NT2/D1 (cell line): Measurements from ENCODE around the gene PRSS57.
"Not testable (repeated sequence)": the region's sequence is repeated elsewhere in the genome, so short reads cannot be mapped to it uniquely, and the experiment has no call there.

ENCODE experiments used
- DNase-seq: peaks from one replicate; pipeline ENCODE4 v3.0.0-alpha.2; 2011; ENCODE audit warnings: low read depth, low spot score
- H3K27me3 ChIP-seq: 2 replicates; pipeline ENCODE4 v1.6.0; 2011; ENCODE audit warnings: mild to moderate bottlenecking; ENCODE audit not compliant: insufficient read length, insufficient read depth
- H3K36me3 ChIP-seq: 2 replicates; pipeline ENCODE4 v1.6.1; 2011; ENCODE audit warnings: mild to moderate bottlenecking, low read length, mixed read lengths; ENCODE audit not compliant: insufficient read depth, insufficient read length
- H3K4me1 ChIP-seq: 2 replicates; pipeline ENCODE4 v1.5.1; 2011; ENCODE audit not compliant: insufficient read depth, insufficient read length
- H3K4me3 ChIP-seq: 2 replicates; pipeline ENCODE4 v1.5.1; 2011; ENCODE audit warnings: low read depth; ENCODE audit not compliant: insufficient read length
- H3K9ac ChIP-seq: 2 replicates; pipeline ENCODE4 v1.6.0; 2011; ENCODE audit warnings: low read depth; ENCODE audit not compliant: insufficient read length
- H3K9me3 ChIP-seq: 2 replicates; pipeline ENCODE4 v1.5.1; 2011; ENCODE audit warnings: mild to moderate bottlenecking, low read length; ENCODE audit not compliant: insufficient read depth
- SUZ12 ChIP-seq: IDR thresholded peaks from 2 replicates; pipeline ENCODE4 v1.6.1; 2011; ENCODE audit not compliant: insufficient read length, insufficient read depth; ENCODE audit errors: extremely low read depth
- YY1 ChIP-seq: IDR thresholded peaks from 2 replicates; pipeline ENCODE4 v1.6.1; 2011; ENCODE audit not compliant: insufficient read length, insufficient read depth
- ZNF274 ChIP-seq: IDR thresholded peaks from 2 replicates; pipeline ENCODE4 v1.6.1; 2011; ENCODE audit warnings: mild to moderate bottlenecking, low read depth, low read length

The PRSS57 gene

GRCh38 chr19:710767-711166 is 15.5 kb upstream of the PRSS57 start:
- DNase-seq = no peak
- H3K36me3 ChIP-seq = peaks cover 4% of the 10 kb centered on the region
- H3K4me1 ChIP-seq = peaks cover 11% of the 10 kb centered on the region
- no peaks in the 10 kb centered on the region for H3K27me3 ChIP-seq
- TF ChIP-seq SUZ12 (no peak), YY1 (no peak), ZNF274 (no peak)
- no peaks in the 10 kb centered on the region for H3K9me3 ChIP-seq
- no peak overlapping the region for H3K4me3 ChIP-seq
- H3K9ac ChIP-seq = no peak overlapping the region

- Histone ChIP-seq H3K27me3 (no peaks in the 10 kb centered on the region), H3K4me3 (peak overlapping the region; percentile 62), H3K36me3 (no peaks in the 10 kb centered on the region), H3K9ac (peak overlapping the region; percentile 83), H3K4me1 (peaks cover 11% of the 10 kb centered on the region), H3K9me3 (no peaks in the 10 kb centered on the region)
- no peak for DNase-seq
- TF ChIP-seq SUZ12 (no peak), YY1 (no peak), ZNF274 (no peak)
These were observed 14.8 kb upstream of the PRSS57 start for GRCh38 chr19:709965-710571.

DNA sequence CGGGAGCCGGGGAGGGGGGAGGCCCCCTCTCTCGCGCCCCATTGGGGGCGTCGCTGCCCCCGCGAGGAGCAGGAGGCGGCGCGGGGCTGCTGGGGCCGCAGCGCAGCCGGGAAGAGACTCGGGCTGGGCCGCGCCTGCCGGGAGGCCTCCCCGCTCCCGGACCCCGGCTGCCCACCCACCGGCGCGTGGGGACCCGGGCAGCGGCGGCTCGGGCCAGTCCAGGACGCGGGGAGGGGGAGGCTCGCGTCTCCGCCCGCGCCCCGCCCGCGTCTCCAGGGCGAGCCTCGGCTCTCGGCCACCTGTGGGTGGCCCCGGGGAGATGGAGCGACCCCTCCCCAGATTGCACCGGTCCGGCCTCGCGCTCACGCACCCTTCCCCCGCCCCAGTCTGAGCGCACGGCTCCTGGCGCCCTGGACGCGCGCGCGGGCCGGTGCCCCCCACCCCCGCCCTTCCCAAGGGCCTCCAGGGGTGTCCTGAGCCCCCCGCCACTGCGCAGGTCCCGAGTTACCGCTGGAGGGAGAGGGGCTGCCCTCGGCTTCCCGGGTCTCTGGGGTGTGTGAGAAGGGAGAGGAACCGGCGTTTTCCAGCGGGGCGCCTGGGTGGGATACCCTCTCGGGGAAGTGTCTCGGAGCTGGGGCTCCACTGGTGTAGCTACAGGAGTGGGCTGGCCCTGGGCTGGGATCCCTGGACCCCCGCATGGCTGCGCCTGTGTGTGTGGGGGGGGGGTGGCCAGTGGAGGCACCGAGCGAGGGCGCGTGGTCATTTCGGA is 14.1 kb upstream of the PRSS57 start:
- Histone ChIP-seq H3K4me1 (peaks cover 13% of the 10 kb centered on the region), H3K27me3 (no peaks in the 10 kb centered on the region), H3K9me3 (no peaks in the 10 kb centered on the region), H3K4me3 (peak overlapping the region; percentile 62), H3K9ac (peak overlapping the region; percentile 83), H3K36me3 (no peaks in the 10 kb centered on the region)
- DNase-seq = no peak
- TF ChIP-seq YY1 = no peak

DNA sequence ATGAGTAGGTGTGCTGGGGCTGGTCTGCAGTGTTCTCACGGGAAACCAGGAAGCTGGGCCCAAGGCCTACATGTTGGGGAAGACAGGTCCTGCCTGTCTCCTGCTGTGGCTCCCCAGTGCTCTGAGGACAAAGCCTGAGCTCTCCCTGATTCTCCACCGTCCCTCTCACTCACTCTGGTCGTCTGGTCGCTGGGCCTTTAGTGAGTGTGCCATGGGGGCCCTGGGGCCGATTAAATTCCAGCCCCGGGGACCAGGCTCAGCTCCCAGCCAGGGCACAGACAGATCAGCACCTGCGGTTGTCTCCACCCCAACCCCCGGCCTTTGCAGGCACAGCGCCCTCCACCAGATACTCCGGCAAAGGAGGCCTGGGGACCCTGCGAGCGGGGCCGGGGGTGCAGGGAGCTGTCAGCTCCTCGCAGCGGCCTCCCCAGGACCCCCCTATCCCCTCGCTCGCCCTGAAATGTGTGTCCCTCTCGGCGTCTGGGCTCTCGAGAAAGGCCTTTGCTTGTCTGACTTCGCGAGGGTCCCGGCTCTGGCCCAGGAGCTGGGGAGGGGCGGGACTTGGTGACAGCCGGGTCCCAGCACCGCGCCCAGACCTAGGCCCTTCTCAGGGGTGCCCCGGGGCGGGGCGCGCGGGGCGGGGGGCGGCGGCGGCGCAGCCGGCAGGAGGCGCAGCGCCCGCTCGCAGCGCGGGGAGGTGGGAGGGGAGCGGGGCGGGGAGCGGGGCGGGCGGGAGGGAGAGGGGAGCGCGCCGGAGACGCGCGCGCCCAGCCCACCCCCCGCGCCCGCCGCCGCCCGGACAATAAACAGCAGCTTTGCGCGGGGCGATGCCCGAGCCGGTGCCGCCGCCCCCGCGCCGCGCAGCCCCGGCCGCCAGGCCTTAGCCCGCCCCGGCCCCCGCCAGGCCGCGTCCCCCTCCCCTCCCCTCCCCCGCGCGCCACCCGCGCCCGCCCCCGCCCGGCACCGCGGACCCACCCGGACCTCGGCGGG is 13.2 kb upstream of the PRSS57 start, which contains the start of gene PALM:
Gene PALM, plus strand, starts transcription at position 782 of the 990 bp plus-strand sequence. CDS start 212 bp downstream, outside the sequence.
- Histone ChIP-seq H3K9me3 (no peaks in the 10 kb centered on the region), H3K9ac (peak within 1 kb of the TSS; percentile 83), H3K4me1 (peaks cover 16% of the 10 kb centered on the region), H3K36me3 (no peaks in the 10 kb centered on the region), H3K4me3 (peak within 1 kb of the TSS; percentile 62), H3K27me3 (no peaks in the 10 kb centered on the region)
- no peak for DNase-seq
- TF ChIP-seq SUZ12 (no peak), ZNF274 (no peak), YY1 (no peak)

DNA sequence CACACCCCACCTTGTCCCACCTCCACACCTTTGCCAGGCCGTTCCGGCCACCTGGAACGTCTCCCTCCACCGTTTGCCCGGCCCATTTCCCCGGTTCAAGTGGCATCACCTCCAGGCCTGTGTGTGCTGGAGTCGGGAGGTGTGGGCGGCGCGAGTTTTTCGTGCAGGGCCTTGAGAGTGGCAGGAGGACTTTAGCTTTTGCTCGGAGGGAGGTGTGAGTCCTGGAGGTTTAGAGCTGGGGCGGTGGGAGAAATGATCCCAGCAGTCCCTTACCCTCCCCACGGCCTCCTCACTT is 9.1 kb upstream of the PRSS57 start:
- H3K9me3 ChIP-seq = no peaks in the 10 kb centered on the region
- H3K4me1 ChIP-seq = peaks cover 8% of the 10 kb centered on the region
- H3K9ac ChIP-seq = peak overlapping the region; percentile 80
- H3K36me3 ChIP-seq = no peaks in the 10 kb centered on the region
- H3K4me3 ChIP-seq = peak overlapping the region; percentile 56
- no peak for TF ChIP-seq SUZ12
- TF ChIP-seq ZNF274 = no peak
- TF ChIP-seq YY1 = no peak
- DNase-seq = no peak
- no peaks in the 10 kb centered on the region for H3K27me3 ChIP-seq

- DNase-seq = peak; percentile 83
- Histone ChIP-seq H3K36me3 (no peaks in the 10 kb centered on the region), H3K9ac (peak overlapping the region; percentile 80), H3K9me3 (no peaks in the 10 kb centered on the region), H3K4me3 (peak overlapping the region; percentile 56), H3K27me3 (no peaks in the 10 kb centered on the region), H3K4me1 (peaks cover 8% of the 10 kb centered on the region)
- TF ChIP-seq SUZ12 = no peak
These were observed 8.6 kb upstream of the PRSS57 start for GRCh38 chr19:703651-704446.

GRCh38 chr19:703329-703650 is 8.0 kb upstream of the PRSS57 start:
- TF ChIP-seq SUZ12 = no peak
- no peak for TF ChIP-seq ZNF274
- TF ChIP-seq YY1 = no peak
- Histone ChIP-seq H3K9ac (peak overlapping the region; percentile 63), H3K9me3 (no peaks in the 10 kb centered on the region), H3K4me3 (peak overlapping the region; percentile 32), H3K27me3 (no peaks in the 10 kb centered on the region), H3K4me1 (peaks cover 8% of the 10 kb centered on the region), H3K36me3 (no peaks in the 10 kb centered on the region)
- no peak for DNase-seq

DNA sequence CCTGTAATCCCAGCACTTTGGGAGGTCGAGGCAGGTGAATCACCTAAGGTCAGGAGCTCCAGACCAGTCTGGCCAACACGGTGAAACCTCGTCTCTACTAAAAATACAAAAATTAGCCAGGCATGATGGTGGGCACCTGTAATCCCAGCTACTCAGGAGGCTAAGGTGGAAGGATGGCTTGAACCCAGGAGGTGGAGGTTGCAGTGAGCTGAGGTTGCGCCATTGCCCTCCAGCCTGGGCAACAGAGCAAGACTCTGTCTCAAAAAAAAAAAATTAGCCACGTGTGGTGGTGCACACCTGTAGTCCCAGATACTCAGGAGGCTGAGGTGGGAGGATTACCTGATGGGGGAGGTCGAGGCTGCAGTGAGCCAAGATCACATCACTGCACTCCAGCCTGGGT is 7.6 kb upstream of the PRSS57 start:
- peak overlapping the region; percentile 32 for H3K4me3 ChIP-seq
- H3K27me3 ChIP-seq, H3K36me3 ChIP-seq, H3K4me1 ChIP-seq, H3K9me3 ChIP-seq, H3K9ac ChIP-seq, DNase-seq: not testable (repeated sequence)

DNA sequence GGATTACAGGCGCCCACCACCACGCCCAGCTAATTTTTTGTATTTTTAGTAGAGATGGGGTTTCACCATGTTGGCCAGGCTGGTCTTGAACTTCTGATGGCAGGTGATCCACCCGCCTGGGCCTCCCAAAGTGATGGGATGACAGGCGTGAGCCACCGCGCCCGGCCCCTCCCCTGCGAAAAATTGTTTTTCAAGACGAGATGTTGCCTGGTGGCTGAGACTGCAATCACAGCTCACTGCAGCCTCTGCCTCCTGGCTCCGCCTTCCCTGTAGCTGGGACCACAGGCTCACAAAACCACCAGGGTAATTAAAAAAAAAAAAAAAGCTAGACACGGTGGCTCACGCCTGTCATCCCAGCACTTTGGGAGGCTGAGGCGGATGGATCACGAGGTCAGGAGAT is 4.6 kb upstream of the PRSS57 start:
- not testable (repeated sequence) for H3K36me3 ChIP-seq, H3K9me3 ChIP-seq, H3K9ac ChIP-seq, H3K4me3 ChIP-seq, H3K27me3 ChIP-seq, DNase-seq, H3K4me1 ChIP-seq

- not testable (repeated sequence) for H3K36me3 ChIP-seq, H3K27me3 ChIP-seq, H3K4me1 ChIP-seq, DNase-seq, H3K9ac ChIP-seq, H3K9me3 ChIP-seq, H3K4me3 ChIP-seq
These were observed 3.3 kb upstream of the PRSS57 start for GRCh38 chr19:698529-698928.
